Thyroid gland (tissue), 4 donors: ENCODE data around the gene FOXK1.

Experiments used
- POLR2A ChIP-seq, 2 donors: fragments of 450-650 bp; IDR thresholded peaks; one replicate each; pipeline ENCODE4 v1.6.1; 2017; ENCODE audit warnings: antibody characterized with exemption in 2 of 2, mild to moderate bottlenecking in 2 of 2, moderate library complexity in 1 of 2
- TF ChIP-seq, protein P1 (sequence below), 6 experiments: fragments of 200-600 bp in 3 of 6; fragments of 450-650 bp in 3 of 6; sonication (generic) in 3 of 6; IDR thresholded peaks; one replicate each; pipeline ENCODE4 v1.5.1; 2016 to 2019; ENCODE audit warnings: antibody characterized with exemption in 6 of 6, mild to moderate bottlenecking in 2 of 6, inconsistent platforms in 1 of 6, moderate library complexity in 1 of 6

DNA sequence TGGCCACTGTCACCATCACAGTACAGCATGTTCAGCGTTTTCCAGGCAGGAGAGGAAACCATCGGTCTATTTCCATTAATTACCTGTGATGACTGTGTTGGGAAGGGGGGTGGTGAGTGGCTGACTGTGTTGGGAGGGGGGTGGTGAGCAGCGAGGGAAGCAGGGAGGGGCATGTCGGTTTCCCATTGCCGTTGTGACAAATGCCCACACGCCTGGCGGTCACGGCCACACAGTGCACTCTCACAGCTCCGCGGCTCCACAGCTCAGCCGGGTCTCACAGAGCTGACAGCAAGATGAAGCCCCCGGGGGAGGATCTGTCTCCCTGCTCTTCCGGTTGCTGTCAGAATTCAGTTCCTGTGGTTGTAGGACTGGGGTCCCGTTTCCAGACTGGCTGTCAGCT, 132.3 kb downstream of the FOXK1 start:
- TF ChIP-seq, protein P1, sequence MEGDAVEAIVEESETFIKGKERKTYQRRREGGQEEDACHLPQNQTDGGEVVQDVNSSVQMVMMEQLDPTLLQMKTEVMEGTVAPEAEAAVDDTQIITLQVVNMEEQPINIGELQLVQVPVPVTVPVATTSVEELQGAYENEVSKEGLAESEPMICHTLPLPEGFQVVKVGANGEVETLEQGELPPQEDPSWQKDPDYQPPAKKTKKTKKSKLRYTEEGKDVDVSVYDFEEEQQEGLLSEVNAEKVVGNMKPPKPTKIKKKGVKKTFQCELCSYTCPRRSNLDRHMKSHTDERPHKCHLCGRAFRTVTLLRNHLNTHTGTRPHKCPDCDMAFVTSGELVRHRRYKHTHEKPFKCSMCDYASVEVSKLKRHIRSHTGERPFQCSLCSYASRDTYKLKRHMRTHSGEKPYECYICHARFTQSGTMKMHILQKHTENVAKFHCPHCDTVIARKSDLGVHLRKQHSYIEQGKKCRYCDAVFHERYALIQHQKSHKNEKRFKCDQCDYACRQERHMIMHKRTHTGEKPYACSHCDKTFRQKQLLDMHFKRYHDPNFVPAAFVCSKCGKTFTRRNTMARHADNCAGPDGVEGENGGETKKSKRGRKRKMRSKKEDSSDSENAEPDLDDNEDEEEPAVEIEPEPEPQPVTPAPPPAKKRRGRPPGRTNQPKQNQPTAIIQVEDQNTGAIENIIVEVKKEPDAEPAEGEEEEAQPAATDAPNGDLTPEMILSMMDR (IDR thresholded peaks at IDR 0.05): no peak
- no peak for TF ChIP-seq POLR2A (IDR thresholded peaks at IDR 0.05)
